NT2/D1 (cell line): ENCODE measurements around the gene SSBP2.

Experiments
- DNase-seq: peaks from one replicate; pipeline ENCODE4 v3.0.0-alpha.2; 2011; ENCODE audit warnings: low read depth, low spot score
- H3K27me3 ChIP-seq: 2 replicates; pipeline ENCODE4 v1.6.0; 2011; ENCODE audit warnings: mild to moderate bottlenecking; ENCODE audit not compliant: insufficient read length, insufficient read depth
- H3K36me3 ChIP-seq: 2 replicates; pipeline ENCODE4 v1.6.1; 2011; ENCODE audit warnings: mild to moderate bottlenecking, low read length, mixed read lengths; ENCODE audit not compliant: insufficient read depth, insufficient read length
- H3K4me1 ChIP-seq: 2 replicates; pipeline ENCODE4 v1.5.1; 2011; ENCODE audit not compliant: insufficient read depth, insufficient read length
- H3K4me3 ChIP-seq: 2 replicates; pipeline ENCODE4 v1.5.1; 2011; ENCODE audit warnings: low read depth; ENCODE audit not compliant: insufficient read length
- H3K9ac ChIP-seq: 2 replicates; pipeline ENCODE4 v1.6.0; 2011; ENCODE audit warnings: low read depth; ENCODE audit not compliant: insufficient read length
- H3K9me3 ChIP-seq: 2 replicates; pipeline ENCODE4 v1.5.1; 2011; ENCODE audit warnings: mild to moderate bottlenecking, low read length; ENCODE audit not compliant: insufficient read depth
- SUZ12 ChIP-seq: IDR thresholded peaks from 2 replicates; pipeline ENCODE4 v1.6.1; 2011; ENCODE audit not compliant: insufficient read length, insufficient read depth; ENCODE audit errors: extremely low read depth
- YY1 ChIP-seq: IDR thresholded peaks from 2 replicates; pipeline ENCODE4 v1.6.1; 2011; ENCODE audit not compliant: insufficient read length, insufficient read depth
- ZNF274 ChIP-seq: IDR thresholded peaks from 2 replicates; pipeline ENCODE4 v1.6.1; 2011; ENCODE audit warnings: mild to moderate bottlenecking, low read depth, low read length

The SSBP2 gene

DNA sequence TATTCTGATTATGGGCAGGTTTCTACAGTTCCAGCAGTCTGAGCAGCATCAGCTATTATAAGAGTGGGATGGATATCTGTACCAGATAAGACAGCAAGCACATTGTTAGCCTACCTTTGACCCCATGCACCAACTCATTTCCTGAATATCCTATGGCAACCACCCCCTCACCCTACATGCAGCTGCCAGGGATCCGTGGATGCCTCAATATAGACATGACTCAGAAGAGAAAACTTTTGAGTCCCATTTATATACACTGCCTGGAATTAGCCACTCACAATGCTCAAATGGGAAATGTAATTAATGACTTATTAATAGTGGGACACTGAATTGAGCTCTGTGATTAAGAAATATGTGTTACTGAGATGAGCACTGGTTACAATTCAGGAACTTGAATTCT is 124.4 kb downstream of the SSBP2 start:
- Histone ChIP-seq H3K9ac (no peak overlapping the region), H3K27me3 (no peaks in the 10 kb centered on the region), H3K36me3 (no peaks in the 10 kb centered on the region), H3K4me1 (no peaks in the 10 kb centered on the region), H3K4me3 (no peak overlapping the region), H3K9me3 (no peaks in the 10 kb centered on the region)
- TF ChIP-seq YY1: no peak
- no peak for TF ChIP-seq ZNF274
- no peak for TF ChIP-seq SUZ12
- DNase-seq: no peak

DNA sequence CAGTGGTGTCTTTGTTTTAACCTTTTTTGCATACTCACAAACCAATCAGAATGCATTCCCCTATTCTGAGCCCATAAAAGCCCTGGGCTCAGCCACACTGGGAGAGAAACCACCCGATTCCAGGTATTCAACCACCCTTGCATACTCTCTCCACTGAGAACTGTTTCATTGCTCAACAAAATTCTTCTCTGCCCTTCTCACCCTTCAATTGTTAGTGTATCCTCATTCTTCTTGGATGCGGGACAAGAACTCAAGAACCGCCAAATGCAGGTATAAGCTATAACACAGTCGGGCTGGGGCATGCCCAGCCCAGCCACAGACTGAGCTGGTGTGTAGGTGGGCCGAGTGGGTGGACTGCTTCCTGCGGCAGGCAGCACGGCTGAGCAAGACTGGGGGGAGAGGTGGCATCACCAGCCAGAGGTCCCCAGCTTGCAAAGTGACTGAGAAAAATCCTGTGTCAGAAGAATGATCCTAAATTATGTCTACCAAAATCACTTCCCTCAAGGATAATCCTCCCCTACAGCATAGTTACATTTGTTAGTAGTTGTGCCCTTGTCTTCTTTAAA is 141.0 kb downstream of the SSBP2 start:
- no peaks in the 10 kb centered on the region for H3K4me1 ChIP-seq
- H3K27me3 ChIP-seq: no peaks in the 10 kb centered on the region
- TF ChIP-seq YY1: no peak
- no peak for TF ChIP-seq SUZ12
- no peak for TF ChIP-seq ZNF274
- DNase-seq: no peak
- H3K4me3 ChIP-seq: no peak overlapping the region
- no peak overlapping the region for H3K9ac ChIP-seq
- peaks cover 2% of the 10 kb centered on the region for H3K36me3 ChIP-seq
- peaks cover 18% of the 10 kb centered on the region for H3K9me3 ChIP-seq

DNA sequence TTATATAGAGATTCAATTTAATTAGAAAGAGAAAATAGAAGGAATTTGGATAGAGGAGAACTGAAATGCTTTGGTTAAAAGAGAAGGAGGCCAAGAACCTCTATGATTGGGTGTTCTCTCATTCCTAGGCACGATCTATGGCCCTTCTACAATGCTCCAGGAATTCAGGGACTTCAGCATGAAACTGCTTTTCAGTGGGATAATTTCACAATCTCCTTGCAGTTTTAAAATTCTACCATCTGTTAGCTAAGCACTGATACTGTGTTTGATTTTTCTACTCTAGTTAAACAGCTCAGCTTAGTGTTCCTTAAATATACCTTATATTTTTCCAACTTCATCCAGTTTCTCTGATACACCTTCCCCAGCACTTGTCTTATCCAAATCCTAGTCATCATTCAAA is 141.9 kb downstream of the SSBP2 start:
- Histone ChIP-seq H3K27me3 (no peaks in the 10 kb centered on the region), H3K9ac (no peak overlapping the region), H3K4me1 (no peaks in the 10 kb centered on the region), H3K4me3 (no peak overlapping the region), H3K9me3 (peaks cover 13% of the 10 kb centered on the region), H3K36me3 (peaks cover 2% of the 10 kb centered on the region)
- TF ChIP-seq ZNF274 (no peak), SUZ12 (no peak), YY1 (no peak)
- DNase-seq: no peak

DNA sequence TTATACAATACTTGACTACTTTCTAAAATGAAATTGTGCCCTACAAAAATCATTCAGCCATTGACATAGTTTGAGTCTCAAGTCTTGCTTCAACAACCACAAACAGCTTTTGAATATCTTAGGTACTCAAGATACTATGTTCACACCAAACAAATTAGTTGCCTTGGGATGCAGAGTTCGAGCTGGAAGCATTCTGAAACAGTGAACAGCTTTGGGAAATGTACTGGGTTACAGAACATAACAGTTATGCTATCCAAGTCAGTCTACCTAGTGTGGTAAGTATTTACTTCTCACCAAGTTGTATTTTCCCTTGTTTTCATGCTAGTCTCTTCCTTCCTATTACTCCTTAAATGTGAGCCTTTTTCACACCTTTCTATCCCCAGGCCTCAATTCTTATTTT is 143.2 kb downstream of the SSBP2 start:
- no peaks in the 10 kb centered on the region for H3K27me3 ChIP-seq
- H3K4me1 ChIP-seq: no peaks in the 10 kb centered on the region
- H3K9ac ChIP-seq: no peak overlapping the region
- no peak for DNase-seq
- peaks cover 13% of the 10 kb centered on the region for H3K9me3 ChIP-seq
- TF ChIP-seq YY1 (no peak), ZNF274 (no peak), SUZ12 (no peak)
- H3K4me3 ChIP-seq: no peak overlapping the region
- peaks cover 2% of the 10 kb centered on the region for H3K36me3 ChIP-seq

DNA sequence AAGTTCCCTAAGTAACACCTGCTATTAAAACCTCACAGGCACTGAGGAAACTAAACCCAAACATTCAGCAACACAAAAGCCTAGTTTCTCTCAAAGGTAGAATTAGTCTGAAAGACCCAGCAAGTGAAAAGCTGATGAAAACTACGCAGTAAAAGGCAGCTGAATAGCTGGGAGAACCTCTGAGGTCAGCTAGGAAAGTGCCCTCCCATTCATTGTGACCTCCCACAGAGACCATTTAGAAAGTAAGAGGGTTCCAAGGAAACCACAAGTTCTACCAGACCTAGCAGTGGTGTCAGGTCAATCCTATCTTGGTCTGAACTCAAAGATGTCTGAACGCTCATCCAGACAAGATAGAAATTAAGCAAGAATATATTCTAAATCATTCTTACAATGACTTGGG is 144.7 kb downstream of the SSBP2 start:
- Histone ChIP-seq H3K4me3 (no peak overlapping the region), H3K9me3 (peaks cover 13% of the 10 kb centered on the region), H3K27me3 (no peaks in the 10 kb centered on the region), H3K9ac (no peak overlapping the region), H3K4me1 (no peaks in the 10 kb centered on the region), H3K36me3 (peaks cover 2% of the 10 kb centered on the region)
- peak; percentile 40 for DNase-seq
- TF ChIP-seq YY1 (no peak), SUZ12 (no peak), ZNF274 (no peak)

DNA sequence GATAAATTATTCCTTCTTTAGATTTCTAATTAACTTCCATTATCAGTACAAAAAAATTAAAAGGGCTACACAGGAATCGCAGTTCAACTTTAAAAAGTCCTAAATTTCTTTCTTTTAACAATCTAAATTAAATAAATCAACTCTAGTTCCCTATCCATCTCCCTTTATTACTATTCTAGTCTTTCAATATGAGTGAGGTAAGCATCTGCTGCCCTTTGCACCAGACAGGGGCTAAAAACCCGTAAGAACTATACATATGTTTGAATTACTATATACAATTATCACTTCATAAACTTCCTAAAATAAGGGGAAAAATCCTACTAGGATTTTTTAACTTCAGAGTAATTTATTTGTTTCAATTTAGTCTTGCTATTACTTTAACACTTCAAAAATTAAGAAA is 145.6 kb downstream of the SSBP2 start:
- Histone ChIP-seq H3K9ac (no peak overlapping the region), H3K9me3 (peaks cover 9% of the 10 kb centered on the region), H3K4me1 (no peaks in the 10 kb centered on the region), H3K27me3 (no peaks in the 10 kb centered on the region), H3K36me3 (peaks cover 2% of the 10 kb centered on the region), H3K4me3 (no peak overlapping the region)
- TF ChIP-seq ZNF274: no peak
- no peak for TF ChIP-seq SUZ12
- TF ChIP-seq YY1: no peak
- DNase-seq: no peak

DNA sequence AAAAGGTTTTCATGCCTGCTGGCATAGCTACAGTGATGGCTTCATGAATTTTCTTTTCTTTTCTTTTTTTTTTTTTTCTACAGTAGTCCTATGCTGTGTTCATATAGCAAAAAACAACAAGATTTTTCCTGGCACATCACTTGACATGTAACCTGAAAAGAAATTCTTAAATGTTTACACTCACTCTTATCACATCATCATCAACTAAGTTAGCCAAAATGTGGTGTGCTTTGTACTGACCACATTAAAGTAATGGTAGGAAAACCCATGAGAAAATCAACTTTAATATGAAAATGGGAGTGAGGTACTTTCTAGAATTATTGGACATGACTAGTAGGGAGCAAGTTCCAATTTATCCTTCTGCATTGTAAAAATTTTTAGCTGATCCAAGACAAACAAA is 146.7 kb downstream of the SSBP2 start:
- no peak for DNase-seq
- Histone ChIP-seq H3K36me3 (no peaks in the 10 kb centered on the region), H3K27me3 (no peaks in the 10 kb centered on the region), H3K4me1 (no peaks in the 10 kb centered on the region), H3K4me3 (no peak overlapping the region), H3K9me3 (no peaks in the 10 kb centered on the region), H3K9ac (no peak overlapping the region)
- TF ChIP-seq ZNF274 (no peak), YY1 (no peak), SUZ12 (no peak)
